Measurements from ENCODE around the gene GPR17.

The GPR17 gene

DNA sequence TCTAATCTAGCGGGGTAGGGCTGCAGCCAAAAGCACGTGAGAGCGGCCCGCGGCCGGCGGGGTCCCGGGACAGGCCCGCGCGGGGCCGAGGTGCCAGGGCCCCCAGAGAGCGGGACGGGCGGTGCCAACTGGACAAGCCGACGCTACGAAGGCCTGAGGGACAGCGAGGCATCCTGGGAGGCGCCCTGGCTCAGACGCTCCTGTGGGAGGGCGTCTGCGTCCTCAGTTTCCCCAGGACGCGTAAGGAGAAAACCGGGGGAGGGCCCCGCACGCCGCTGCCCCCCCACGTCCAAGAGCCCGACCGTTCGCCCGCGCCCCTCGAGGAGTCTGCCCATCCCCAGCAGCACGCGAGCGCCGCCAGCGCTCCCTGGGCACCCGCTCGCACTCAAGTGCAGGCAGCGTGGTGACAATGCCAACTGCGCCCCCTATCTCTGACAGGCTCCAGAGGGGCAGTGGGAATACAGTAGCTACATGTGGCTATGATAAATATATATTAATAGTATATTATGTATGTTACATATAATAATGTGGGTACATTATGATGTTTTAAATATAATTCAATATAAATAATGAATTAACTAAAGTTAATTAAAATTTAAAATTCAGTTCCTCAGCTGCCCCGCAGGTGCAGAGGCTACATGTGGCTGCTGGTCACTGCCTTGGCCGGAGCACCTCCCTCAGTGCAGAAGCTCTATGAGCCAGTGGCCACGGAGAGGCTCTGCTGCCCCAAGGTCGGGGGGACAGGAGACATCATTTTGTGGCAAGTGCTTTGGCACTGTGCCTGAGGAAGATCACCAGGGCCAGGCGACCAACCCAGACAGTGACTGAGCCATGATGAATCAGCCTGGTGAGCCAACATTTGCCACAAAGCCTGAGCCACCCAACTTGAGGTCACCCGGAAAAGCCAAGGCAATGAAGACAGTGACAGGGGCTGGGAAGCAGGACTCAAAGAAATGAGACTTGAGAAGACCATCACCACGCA lies 49.8 kb downstream of the GPR17 start:
- no peak for DNase-seq

DNA sequence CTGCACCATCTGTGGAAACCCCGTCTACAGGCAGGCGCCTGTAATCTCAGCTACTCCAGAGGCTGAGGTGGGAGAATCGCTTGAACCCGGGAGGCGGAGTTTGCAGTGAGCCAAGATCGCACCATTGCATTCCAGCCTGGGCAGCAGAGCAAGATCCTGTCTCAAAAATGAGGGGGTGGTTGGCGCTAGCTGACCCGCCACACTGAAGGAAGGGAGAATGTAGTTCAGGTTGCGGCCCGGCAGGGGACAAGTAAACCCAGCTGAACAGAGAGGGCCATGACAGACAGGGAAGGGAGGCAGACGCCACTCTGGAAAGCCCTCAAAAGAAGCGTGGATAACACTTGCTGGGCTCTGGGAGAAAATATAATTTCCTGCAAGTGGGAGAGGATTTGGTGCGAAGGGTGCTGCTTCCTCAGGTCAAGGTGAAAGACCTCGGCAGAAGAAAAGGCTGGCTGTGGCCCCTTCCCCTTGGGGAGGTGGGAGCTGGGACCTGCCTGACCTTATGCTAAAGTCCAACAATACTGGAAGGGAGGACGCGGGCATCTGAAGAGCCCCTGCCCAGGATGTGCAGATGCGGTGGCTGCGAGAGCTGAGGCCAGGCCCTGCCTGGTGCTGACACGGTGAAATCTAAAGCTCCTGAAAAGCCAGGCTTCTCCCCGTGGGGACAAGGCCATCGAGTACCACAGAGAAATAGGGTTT lies 51.7 kb downstream of the GPR17 start:
- no peak for DNase-seq

DNA sequence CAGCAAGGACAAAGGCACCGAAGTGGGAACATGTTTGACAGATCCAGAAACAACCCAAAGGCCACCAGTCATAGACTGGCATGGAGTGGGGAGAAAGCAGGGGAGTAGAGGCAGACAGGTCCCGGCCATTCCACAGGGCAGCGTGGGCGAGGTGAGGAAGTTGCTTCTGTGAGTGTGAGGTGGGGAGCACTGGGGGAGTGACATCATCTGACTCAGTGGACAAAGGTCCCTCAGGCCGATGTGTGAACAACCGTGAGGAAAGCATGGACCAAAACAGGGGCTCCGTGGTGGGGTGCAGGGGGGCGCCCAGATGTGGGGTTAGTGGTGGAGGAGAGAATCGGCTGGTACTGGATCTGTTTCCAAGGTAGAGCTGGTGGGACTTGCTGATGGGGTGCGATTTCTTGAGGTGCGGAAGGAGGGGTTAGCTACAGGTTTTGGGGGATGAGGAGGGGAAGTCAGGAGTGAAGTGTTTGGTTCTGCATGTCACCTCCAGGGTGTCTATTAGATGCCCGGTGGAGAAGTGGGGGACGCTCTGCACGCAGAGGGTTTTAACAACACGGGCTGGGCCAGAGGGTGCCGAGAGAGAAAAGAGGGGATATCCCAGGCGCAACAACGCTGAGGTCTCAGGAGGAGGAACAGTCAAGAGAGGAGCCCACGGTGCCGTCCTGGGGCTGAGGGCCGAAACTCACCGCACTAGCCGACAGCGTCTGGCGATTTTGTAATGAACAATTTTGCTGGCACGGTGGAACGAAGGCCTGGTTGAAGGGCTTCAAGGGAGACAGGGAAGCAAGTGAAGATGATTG lies 52.8 kb downstream of the GPR17 start:
- no peak for DNase-seq

DNA sequence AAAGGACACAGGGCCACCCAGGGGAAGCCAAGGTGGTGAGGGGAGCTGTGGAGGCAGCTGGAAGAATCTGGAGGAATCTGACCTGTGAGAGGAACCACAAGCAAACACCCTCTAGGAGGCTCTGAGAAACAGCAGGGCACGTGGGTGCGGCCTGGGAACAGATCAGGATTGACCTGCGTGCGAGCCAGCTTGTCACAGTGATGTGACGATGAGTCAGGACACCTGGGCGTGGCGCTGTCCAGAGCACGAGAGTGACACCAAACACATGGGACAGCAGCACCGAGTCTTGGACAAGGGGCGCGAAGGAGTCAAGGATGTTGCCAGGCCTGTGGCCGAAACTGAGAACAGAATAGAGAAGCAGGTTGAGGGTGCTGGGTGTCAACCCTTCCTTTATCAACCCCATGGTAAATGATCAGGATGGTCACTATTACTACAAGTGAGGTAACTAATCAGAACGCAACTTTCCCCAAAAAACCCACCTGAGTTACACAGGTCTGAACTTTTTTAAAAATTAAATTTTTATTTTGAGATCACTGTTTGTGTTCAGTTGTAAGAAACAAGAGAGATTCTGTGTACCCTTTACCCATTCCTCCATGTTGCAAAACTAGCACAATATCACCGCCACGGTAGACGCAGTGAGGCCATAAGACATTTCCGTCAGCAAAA lies 54.7 kb downstream of the GPR17 start:
- no peak for DNase-seq

DNA sequence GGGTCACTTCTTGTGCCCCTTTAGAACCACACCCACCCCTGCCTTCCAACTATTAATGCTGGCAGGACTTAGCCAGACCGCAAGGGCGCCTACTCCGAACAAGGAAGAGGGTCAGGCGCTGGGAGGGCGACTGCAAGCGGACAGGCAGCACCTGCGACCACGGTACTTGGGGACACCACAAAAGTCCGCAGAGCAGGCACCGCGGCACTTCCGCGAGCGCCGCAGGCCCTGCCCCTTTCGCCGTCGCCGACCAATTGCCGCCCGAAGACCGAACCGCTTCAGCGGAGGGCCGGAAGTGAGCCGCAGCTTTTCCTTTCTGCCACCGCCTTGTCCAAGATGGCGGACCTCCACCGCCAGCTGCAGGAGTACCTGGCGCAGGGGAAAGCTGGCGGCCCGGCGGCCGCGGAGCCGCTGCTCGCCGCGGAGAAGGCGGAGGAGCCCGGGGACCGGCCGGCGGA lies 55.3 kb downstream of the GPR17 start, which contains the start of gene SFT2D3:
SFT2D3 (plus strand) TSS at position 305 of the 458 bp plus-strand sequence; CDS start at position 337, 32 bp downstream.
- DNase-seq, result peak; percentile 94

DNA sequence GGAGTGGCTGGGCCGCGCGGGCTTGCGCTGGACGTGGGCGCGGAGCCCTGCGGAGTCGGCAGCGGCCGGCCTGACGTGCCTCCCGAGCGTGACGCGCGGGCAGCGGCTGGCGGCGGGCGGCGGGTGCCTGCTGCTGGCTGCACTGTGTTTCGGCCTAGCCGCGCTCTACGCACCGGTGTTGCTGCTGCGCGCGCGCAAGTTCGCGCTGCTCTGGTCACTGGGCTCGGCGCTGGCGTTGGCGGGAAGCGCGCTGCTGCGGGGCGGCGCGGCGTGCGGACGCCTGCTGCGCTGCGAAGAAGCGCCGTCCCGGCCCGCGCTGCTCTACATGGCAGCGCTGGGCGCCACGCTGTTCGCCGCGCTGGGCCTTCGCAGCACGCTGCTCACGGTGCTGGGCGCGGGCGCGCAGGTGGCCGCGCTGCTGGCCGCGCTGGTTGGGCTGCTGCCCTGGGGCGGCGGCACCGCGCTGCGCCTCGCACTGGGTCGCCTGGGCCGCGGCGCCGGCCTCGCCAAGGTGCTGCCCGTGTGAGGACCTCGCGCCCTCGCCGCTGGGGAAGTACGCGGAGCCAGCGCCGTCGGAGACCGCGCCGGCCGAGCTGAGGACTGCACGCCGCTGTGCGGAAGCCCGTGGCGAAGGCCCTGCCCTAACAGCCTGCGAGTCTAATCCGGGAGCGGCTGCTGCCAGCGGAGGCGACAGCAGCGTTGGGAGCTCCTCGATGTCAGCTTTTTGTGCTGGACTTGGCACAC lies 55.9 kb downstream of the GPR17 start:
- peak; percentile 83 for DNase-seq

All from left hindlimb (tissue), 1 donor.